Liver (tissue), 3 donors: Measurements from ENCODE around the gene RPS6KA2.
"Not testable (repeated sequence)": the region's sequence is repeated elsewhere in the genome, so short reads cannot be mapped to it uniquely, and the experiment has no call there.

ENCODE experiments used
- ATF3 ChIP-seq: IDR thresholded peaks from 2 replicates; pipeline ENCODE4 v1.6.1; 2016; ENCODE audit warnings: antibody characterized with exemption
- EGR1 ChIP-seq, 2 donors: IDR thresholded peaks; 2 replicates each; pipeline ENCODE4 v1.6.1; 2016 to 2018; ENCODE audit warnings: antibody characterized with exemption in 2 of 2, low read depth in 2 of 2
- FOXA1 ChIP-seq: IDR thresholded peaks from 2 replicates; pipeline ENCODE4 v1.6.1; 2016; ENCODE audit warnings: antibody characterized with exemption
- GABPA ChIP-seq, 2 donors: IDR thresholded peaks in 1 of 2; conservative IDR thresholded peaks in 1 of 2; 2 replicates each; pipeline ENCODE4 v1.6.1; 2016; ENCODE audit warnings: antibody characterized with exemption in 2 of 2, mild to moderate bottlenecking in 1 of 2, moderate library complexity in 1 of 2
- HNF4G ChIP-seq: IDR thresholded peaks from 2 replicates; pipeline ENCODE4 v1.6.1; 2016; ENCODE audit warnings: antibody characterized with exemption
- JUND ChIP-seq, 2 donors: IDR thresholded peaks; 2 replicates each; pipeline ENCODE4 v1.6.1; 2016; ENCODE audit warnings: antibody characterized with exemption in 2 of 2
- RAD21 ChIP-seq, 2 donors: IDR thresholded peaks; 2 replicates each; pipeline ENCODE4 v1.6.1; 2016; ENCODE audit warnings: antibody characterized with exemption in 2 of 2, mild to moderate bottlenecking in 2 of 2
- REST ChIP-seq: IDR thresholded peaks from 2 replicates; pipeline ENCODE4 v1.6.1; 2016; ENCODE audit warnings: antibody characterized with exemption, mild to moderate bottlenecking
- SP1 ChIP-seq: IDR thresholded peaks from 2 replicates; pipeline ENCODE4 v1.6.1; 2018; ENCODE audit warnings: antibody characterized with exemption, mild to moderate bottlenecking
- TAF1 ChIP-seq: conservative IDR thresholded peaks from 2 replicates; pipeline ENCODE4 v1.6.1; 2016; ENCODE audit warnings: antibody characterized with exemption, mild to moderate bottlenecking
- YY1 ChIP-seq: IDR thresholded peaks from 2 replicates; pipeline ENCODE4 v1.6.1; 2016; ENCODE audit warnings: antibody characterized with exemption, mild to moderate bottlenecking
- ZBTB33 ChIP-seq: IDR thresholded peaks from 2 replicates; pipeline ENCODE4 v1.6.1; 2016; ENCODE audit warnings: antibody characterized with exemption
- TF ChIP-seq, protein P1 (sequence below): fragments of 150-350 bp; IDR thresholded peaks from 2 replicates; pipeline ENCODE4 v1.5.1; 2017; ENCODE audit warnings: improper control_type of control experiment, low read depth, low read length; ENCODE audit not compliant: missing input control
- TF ChIP-seq, protein P2 (sequence below): IDR thresholded peaks from 2 replicates; pipeline ENCODE4 v1.6.1; 2016; ENCODE audit warnings: antibody characterized with exemption
- donor health status: healthy.
- donor health status: healthy.

- TF ChIP-seq, protein P1, sequence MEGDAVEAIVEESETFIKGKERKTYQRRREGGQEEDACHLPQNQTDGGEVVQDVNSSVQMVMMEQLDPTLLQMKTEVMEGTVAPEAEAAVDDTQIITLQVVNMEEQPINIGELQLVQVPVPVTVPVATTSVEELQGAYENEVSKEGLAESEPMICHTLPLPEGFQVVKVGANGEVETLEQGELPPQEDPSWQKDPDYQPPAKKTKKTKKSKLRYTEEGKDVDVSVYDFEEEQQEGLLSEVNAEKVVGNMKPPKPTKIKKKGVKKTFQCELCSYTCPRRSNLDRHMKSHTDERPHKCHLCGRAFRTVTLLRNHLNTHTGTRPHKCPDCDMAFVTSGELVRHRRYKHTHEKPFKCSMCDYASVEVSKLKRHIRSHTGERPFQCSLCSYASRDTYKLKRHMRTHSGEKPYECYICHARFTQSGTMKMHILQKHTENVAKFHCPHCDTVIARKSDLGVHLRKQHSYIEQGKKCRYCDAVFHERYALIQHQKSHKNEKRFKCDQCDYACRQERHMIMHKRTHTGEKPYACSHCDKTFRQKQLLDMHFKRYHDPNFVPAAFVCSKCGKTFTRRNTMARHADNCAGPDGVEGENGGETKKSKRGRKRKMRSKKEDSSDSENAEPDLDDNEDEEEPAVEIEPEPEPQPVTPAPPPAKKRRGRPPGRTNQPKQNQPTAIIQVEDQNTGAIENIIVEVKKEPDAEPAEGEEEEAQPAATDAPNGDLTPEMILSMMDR: peak; percentile 80
- TF ChIP-seq TAF1; JUND (IDR thresholded peaks at IDR 0.05); ATF3; ZBTB33; REST; SP1; EGR1 (IDR thresholded peaks at IDR 0.05; ENCODE audit: low read depth in 2 of 2); HNF4G; FOXA1; GABPA (IDR thresholded peaks at IDR 0.05 in 1 of 2, conservative IDR thresholded peaks at IDR 0.05 in 1 of 2); YY1: not testable (repeated sequence)
- TF ChIP-seq, protein P2, sequence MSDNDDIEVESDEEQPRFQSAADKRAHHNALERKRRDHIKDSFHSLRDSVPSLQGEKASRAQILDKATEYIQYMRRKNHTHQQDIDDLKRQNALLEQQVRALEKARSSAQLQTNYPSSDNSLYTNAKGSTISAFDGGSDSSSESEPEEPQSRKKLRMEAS: not testable (repeated sequence)
- TF ChIP-seq RAD21 (IDR thresholded peaks at IDR 0.05): peak; percentile 91 to 94
Measured at GRCh38 chr6:166400649-166401250, 226.3 kb downstream of the RPS6KA2 start.
